ELR (cell line): Measurements from ENCODE around the gene IQSEC1.

ENCODE experiments used
- DNase-seq: peaks from one replicate; pipeline ENCODE4 v3.0.0-alpha.2; 2015; ENCODE audit warnings: low read depth

IQSEC1 gene

DNA sequence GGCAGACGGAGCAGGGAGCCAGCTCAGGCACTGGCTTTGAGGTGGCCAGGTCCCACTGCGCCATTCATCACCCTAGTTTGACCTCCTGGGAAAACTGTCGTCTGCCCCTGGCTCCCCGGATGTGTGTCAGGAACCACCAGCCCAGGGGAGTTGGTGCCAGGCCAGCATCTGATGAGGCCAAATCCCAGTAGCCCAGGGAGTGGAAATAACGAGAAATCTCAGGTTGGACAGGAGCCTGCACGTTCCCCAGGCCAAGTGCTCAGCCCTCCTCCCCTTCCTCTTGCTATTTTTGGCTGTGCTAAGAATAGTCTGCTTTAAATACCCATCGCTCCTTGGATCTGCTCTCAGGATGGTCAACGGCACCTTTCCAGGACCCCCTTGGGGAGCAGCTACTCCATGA, 138.8 kb downstream of the IQSEC1 start:
- DNase-seq, result peak; percentile 5

DNA sequence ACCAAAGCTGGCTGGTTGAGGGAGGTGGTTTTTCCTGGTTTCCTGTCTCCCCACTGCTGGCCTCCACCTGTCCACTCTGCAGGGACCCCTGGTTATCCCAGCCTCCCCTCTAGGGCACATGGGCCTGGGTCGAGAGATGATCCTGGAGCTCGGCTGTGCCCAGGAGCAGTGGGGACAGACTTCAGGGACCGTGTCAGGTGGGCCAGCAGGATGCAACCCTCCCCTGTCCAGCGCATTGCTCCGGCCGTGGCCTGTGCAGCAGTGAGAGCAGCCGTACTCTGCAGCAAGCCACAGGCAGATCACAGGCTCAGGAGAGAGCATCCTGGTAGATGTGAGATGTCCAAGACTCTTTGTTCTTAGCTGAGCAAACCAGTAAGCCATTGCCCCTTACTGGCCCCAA, 139.3 kb downstream of the IQSEC1 start:
- DNase-seq, result no peak

DNA sequence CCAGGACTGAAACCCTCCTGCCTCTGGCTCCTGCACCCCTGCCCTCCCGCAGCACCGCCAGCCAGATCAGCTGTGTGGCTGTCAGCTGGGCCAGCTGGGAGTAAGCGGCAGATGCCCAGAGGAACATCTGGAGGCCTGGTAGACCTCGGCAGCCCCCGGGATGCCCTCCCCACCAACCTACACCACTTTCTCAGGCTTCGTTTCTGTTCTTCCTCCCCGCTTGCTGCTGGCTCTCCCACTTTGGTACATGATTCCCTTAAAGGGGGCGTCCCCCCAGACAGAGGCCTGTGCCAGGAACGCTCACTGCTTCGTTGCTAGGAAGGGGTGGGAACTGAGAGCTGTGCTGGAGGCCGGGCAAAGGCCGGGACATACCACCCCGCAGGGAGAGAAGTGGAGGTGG, 140.5 kb downstream of the IQSEC1 start:
- no peak for DNase-seq

DNA sequence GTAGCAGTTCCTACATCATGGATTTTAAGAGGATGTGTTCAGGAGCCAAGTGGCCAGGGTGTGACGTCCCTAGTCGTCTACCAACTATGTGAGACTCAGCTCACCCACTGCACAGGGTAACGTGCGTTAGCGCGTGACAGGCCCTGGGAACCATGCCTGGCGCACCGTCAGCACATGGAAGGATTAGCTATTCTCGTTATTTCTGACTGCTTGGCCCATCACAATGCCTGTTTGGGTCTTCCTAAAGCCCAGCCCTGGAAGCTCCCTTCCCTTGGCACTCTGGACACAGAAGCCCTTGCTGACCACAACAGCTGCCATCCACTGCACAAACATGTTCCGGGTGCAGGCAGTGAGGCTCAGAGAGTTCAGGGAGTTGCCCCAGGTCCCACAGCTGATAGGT, 140.9 kb downstream of the IQSEC1 start:
- DNase-seq, result no peak

DNA sequence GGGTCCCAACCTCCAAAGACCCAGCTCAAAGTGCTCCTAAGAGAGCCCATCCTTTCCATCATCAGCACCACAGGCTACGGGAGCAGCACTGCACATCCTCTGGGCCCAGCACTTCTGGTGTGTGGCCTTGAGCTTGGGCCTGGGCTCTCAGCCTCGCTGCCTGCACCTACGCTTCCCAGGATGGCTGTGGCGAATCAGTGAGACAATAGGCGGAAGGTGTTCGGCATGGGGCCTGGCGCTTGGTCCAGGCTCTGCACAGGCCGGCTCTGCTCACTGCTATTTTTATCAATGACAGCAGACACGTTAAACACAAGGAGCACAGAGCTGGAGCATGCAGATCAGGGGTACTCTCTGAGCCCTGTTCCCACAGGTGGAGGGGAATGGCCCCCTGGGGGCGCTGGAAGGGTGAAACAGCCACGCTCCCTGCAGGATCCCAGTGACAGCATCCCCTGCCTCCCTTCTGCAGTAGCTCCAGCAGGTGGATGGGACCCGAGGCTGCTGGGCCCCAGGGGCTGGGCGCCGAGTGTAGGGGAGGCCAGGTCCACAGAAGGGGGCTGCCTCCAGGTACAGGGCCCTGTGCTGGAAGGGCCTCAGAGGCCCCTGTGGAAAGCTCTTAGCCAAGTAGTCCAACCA, 141.8 kb downstream of the IQSEC1 start:
- DNase-seq, result no peak

DNA sequence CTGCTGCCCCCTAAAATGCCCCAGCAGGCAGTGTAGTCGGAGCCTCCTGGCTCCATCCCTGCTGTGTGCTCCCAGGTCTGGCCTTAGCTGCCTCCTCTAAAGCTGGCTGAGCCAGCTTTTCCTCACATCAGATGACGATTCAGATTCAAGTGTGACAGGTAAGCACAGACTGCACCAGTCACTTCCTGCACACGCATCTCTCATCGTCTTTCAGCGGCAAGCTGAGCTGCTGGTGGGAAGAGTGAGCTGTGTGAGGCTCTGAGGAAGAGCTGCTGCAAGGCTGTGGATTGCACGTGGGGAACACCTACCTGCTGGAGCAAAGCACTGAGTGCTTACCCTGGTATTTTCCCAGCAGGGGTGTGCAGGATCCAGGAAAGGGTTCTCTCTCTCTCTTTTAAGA, 143.4 kb downstream of the IQSEC1 start:
- DNase-seq, result no peak

DNA sequence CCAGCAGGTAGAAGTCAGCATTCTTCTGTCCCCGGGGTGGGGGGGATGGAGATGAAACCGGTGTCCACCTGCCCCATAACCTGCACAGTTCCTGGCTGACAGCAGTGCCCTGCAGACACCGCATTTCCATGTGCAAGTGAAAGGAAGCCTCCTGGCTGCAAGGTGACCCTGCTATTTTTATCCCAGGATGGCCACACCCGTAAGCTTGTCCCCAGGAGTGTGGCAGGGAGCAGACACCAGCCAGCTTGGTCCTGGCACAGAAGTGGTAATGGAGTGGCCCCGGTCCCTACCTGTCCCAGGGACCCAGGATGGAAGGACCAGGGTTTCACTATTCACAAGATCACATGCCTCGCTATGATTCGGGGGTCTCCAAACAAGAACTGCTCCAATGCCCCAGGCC, 146.6 kb downstream of the IQSEC1 start:
- DNase-seq, result no peak

DNA sequence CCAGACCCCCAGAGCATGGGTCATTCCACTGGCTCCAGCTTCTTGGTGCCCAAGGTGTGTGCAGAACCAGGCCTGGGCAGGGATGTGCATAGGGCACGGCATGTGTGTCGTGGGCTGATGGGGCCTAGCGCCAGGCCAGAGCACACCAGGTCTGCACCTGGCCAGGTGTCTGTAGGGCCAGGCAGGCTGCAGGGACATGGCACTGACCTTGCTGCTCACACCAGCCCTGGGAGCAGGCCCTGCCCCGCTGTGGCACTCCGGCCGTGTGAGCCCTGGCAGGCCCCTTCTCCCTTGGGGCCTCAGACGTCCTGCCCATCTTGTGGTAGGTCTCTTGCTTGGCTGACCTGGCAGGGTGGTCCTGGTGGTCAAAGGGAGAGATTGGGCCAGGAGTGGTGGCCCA, 147.6 kb downstream of the IQSEC1 start:
- no peak for DNase-seq

DNA sequence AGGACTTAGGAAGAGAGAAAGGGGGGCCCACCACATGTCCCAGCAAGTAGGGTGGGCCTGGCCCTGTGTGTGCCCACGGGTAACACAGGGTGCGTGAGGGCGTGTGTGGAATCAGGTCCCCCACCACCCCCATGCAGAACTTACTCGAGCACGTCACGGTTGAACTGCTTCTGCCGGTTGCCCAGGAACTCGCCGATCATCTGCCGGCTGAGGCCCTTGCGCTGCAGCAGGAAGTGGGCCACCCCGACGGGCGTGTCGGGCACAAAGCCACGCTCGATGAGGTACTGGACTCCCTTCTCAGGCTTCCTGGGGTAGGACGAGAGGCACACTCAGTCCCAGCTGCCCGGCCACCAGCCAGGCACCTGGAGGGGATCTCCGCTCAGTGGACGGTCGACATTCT, 148.8 kb downstream of the IQSEC1 start:
- DNase-seq, result no peak

DNA sequence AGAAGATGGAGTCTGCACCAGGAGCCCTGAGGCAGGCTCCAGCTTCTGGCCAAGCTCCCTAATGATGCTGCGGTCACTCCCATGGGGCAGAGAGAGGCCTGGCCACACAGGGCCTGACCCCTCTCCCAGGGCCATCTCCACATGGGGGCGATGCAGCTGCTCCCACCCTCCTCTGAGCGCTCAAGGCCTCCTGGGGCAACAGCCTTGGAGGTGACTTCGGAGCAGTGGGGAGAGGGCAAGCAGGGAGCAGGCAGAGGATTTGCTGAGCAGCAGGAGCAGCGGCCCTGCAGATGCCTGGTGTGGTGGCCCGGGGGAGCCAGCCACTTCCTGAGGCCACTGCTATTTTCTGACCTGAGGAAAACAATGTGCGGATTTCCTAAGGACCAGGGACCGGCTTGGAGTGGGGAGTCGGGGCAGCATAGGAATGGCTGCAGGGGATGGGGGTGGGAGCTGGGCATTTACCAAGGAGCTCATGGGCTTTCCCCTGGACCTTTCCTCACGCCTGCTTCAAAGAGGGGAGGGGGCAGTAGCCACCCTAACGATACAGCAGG, 150.3 kb downstream of the IQSEC1 start:
- no peak for DNase-seq

DNA sequence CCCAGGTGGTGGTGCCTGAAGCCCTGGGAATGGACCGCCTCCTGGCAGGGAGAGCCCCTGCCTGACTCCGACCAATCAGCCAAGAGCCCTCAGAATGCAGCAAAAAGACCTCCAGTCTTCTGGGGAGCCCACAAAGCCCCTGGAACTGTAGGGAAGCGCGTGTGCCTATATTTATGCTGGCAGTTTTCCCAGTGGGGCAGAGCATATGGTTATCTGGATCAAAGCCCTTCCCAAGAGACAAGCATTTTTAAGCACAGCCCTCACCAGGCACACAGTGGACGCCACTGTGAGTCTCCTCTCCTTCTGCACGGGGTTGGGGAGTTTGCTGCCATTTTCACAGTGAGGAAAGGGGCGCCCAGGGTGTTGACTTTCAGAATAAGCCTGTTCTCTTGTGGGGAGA, 150.9 kb downstream of the IQSEC1 start:
- no peak for DNase-seq

DNA sequence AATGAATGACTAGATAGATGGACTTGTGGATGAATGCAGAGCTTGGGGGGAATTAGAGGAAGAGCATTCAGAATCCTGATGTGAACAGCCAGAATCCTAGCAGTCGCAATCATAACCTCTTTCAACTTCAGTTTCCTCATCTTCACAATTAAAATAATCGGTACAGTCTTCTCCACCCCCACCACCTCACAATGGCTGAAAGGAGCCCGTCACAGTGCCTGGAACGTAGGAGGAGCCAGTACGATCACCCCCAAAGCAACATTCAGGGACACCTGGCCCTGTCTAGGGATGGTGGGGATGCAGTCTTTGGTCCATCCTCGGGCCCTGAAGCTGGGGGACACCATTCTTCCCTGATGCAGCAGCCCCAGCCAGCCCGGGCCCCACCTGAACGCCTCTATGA, 151.5 kb downstream of the IQSEC1 start:
- DNase-seq, result no peak

DNA sequence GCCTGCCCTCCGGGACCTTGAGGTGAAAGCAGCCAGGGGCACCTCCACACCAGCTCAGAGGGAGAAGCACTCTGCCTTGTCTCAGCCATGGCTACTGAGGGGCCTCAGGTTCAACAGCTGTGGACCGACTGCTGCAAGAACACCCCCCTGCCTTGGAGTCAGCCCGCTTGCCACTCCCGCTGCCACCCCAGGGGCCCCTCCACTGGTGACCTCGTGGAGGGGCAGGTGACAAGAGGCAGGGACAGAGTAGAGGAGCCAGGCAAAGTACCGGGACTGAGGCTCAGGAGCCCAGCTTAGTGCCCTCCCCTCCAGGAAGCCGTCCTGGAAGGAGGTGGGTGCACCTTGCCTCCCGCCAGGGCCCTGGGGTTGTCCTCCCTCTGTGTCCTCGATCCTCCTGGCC, 152.3 kb downstream of the IQSEC1 start:
- DNase-seq, result no peak

DNA sequence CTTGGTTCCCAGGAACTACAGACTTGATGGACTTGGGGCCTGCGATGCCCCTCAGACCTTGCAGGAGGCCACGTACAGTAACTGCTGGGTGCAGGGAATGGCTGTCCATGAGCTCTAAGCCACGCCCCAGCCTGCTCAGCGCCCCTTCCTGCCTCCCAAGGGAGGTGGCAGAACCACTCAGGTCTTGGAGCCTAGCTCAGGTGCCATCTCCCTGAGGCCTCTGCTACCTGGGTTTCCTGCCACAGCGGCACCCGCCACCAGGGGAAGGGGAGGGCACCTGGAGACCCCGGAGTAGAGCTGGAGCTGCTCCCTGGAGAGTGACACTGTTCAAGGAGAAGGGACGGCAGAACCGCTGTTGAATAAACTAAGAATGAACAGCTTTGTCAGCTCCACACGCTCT, 154.0 kb downstream of the IQSEC1 start:
- no peak for DNase-seq

DNA sequence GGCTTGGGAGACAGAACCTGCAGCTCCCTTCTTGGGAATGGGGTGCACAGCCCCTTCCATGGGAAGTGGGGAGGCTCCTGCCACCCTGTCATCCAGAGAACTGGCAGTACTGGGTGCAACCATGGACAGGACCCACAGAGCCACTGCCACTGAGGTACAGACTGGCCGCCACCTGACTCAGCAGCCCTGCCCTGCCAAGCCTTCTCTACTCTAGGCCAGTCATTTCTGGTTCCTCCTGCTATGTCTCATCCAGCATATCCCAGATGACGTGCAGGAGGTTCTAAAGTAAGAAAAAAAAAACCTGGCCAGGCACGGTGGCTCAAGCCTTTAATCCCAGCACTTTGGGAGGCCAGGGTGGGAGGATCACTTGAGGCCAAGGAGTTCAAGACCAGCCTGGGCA, 155.0 kb downstream of the IQSEC1 start:
- no peak for DNase-seq

DNA sequence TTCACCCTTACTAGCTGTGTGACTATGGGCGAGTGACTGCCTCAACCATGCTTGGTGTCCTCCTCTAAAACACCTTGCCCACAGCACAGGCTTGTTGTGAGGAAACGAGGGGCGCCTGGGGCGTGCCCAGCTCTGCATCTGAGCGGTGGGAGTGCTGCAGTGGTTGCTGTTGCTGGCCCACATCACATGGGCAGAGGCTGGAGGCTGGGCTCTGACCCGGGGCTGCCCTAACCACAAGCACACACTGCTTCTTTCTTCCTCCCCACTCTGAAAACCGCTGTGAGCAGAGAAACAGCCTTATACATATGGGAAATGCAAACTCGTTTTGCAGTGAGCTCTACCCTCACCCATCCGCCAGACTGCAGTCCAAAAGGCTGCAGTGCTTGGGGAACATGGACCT, 157.1 kb downstream of the IQSEC1 start:
- DNase-seq, result no peak

DNA sequence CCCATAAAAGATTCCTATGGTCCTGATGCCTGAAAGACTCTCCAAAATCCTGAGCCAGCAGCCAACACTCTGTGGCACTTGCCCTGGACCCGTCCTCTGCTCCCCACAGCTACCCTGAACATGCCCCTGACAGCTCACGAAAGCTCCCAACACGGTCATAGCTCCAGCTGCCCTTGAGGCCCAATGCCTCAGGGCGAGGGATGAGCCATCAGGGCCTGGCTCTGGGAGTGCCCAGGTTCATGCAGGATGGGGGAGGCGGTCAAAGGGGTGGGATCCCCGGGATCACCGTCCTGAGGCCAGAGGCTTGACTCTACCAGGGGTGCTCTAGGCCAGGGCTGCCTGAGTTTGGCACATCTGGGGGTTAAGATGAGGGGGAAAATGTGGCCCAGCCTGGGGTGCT, 159.1 kb downstream of the IQSEC1 start:
- peak; percentile 39 for DNase-seq

DNA sequence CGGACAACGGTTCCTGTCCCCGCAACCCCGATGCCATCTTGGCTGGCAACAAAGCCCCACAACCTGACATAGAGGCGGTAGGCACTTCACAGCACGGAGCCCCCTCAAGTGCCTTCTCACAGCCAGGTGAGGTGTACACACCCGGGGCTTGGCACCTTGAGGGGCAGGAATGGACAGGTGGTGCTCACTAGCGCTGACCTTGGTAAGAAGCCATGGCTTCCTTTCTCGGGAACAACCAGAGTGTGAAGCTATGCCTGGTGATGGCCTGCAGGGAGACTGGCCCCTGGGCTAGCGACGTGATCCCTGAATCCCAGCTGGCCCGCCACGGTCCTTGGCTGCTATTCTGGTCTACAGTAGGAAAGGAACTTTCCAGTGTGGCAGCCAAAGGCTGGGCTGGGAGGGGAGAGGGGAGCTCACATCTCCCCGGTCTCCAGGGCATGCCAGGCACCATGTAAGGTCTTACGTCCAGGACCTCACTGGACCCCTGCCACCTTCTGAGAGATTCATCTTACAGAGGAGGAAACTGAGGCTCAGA, 161.3 kb downstream of the IQSEC1 start:
- no peak for DNase-seq

DNA sequence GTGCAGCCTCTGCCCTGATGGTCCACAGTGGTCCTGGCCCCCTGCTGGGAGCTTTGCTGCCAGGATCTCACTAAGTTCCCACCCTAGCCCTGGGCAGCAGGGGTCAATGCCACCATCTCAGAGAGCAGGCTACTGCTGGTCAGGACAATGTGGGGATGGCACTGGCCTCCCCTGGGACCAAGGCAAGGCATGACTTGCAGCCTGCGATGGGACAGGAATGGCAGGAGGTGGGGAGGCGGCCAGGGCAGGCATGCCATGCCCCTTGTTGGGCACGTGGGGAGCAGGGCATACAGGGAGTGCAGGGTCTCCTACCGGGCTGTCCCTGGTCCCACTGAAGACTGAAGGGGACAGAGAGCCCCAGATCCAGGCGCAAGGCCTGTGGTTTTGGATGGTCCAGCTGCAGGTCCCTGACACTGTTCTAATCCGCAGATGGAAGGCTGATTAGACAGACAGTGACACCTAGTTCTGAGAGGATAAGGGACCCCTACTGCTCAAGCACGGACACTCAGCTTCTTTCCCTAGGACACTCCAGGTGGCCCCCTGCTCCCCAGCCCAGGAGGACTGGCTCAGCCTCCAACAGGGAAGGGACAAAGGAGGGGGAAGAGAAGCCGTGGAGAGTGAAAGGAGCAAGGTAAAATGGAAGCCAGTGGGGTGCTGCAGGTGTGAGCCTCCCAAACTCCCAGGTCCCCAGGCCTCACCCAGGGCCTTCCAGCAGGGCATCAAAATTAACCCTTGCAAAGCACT, 162.7 kb downstream of the IQSEC1 start:
- no peak for DNase-seq

DNA sequence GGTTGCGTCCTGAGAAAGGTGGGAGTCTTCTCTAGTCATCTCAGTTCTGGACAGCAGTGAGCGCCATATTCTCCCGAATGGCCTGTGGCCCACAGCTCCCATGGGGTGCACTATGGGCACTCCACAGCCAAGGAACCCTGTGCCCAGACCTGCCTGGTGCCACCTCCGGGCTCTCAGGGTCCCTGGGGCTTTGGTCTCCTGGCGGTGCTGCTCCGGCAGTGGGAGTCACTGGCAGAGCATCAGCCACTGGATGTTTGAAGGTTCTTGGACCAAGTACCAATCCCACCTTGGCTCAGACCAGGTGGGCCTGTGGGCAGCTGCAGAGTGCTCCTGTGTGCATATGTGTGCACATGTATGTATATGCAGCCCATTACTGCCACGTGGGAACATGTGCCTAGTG, 163.5 kb downstream of the IQSEC1 start:
- no peak for DNase-seq

DNA sequence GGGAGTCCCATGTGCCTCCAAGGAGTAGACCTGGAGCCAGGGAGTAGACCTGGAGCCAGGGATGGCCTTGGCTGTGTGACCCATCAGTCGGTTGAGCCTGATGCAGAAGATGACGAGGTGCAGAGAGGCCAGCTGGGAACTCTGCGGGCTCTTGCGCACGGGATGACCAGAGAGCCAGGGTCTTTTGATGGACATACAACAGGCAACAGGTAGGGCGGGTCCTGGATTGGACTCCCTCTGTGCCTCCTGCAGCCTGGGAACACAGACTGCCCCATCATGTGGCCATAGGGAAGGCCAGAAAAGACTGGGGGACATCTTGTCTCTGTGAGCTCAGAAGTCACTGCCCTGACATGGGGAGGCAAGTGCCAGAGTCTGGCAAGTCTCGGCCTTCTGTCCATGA, 164.4 kb downstream of the IQSEC1 start:
- no peak for DNase-seq

DNA sequence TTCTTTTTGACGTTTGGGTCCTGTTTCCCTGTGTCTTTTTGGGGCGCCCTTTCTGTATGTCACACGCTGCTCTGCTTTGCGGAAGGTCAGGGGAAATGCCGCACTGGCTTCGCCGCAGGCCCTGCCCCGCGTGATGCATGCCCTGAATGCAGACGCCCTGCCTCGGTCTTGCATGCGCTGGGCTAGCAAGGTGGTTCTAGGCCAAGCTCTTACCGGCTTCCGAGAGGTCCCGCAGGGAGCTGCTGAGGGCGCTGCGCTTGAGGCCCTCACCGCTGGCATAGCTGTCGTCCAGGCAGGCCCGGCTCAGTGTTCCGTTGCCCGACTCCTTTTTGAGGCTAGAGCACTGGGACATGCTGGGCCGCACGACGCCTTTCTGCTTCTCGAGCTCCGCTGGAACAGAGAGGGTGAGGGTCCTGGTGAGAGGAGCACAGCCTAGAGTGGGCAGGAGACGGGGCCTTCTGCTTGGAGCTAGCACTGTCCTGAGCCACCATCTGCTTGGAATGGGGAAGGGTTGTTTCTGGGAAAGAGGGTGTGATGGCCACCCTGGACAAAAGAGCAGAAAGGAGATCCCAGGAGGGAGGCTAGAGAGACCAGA, 165.0 kb downstream of the IQSEC1 start:
- DNase-seq, result no peak

DNA sequence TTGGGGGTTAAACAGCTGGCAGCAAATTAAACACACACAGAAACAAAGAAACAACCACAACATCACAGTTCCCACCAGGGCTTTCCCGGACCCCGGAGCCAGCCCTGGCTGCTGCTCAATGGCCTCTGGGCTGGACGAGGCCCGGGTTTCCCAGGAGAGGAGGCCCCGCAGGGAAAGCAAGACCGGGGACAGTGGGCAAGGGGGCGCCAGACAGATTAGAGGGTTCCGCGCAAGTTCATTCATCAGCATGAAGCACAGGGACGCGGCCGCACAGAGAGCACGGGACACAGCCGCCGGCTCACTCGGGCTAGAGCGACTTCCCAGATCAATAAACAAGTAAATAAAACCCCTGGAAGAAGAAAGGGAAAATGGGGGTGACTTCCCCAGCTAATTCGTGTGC, 165.5 kb downstream of the IQSEC1 start:
- no peak for DNase-seq
